SK-N-SH (cell line): Measurements from ENCODE around the gene ARID1B. TPM values are rescaled to one million over a fixed set of nuclear protein-coding genes. Genes with fewer than 3 reads are reported as not detected.
A peak's percentile ranks its signal among the peaks of the same experiment; 100 is the strongest.

ENCODE experiments used
- CTCF ChIA-PET: fragments of 300-600, 350-600 bp; formaldehyde crosslinking; extraction: SDS; loops from one replicate; lab custom pipeline; 2021; lab: Yijun Ruan, JAX
- POLR2A ChIA-PET: fragments of 350-600 bp; sonication (Branson Sonifier 250); formaldehyde crosslinking; extraction: SDS; loops from one replicate; lab custom pipeline; 2020; ENCODE audit warnings: antibody characterized with exemption, inconsistent platforms; lab: Yijun Ruan, JAX
- DNase-seq: peaks from one replicate; pipeline ENCODE4 v3.0.0; 2012
- H2AFZ ChIP-seq: fragments of 200-600 bp; sonication (generic); 2 replicates; pipeline ENCODE4 v1.8.1; 2016; ENCODE audit warnings: antibody characterized with exemption, mild to moderate bottlenecking, low read depth
- H3F3A ChIP-seq: fragments of 200-600 bp; sonication (generic); replicated peaks from 2 replicates; pipeline ENCODE3; 2016; ENCODE audit warnings: antibody characterized with exemption, mild to moderate bottlenecking; ENCODE audit not compliant: insufficient read depth
- H3K27ac ChIP-seq, 2 experiments: fragments of 200-500 bp in 1 of 2; fragments of 200-600 bp in 1 of 2; sonication (Bioruptor generic) in 1 of 2; sonication (generic), shearing (Covaris generic) in 1 of 2; 2 replicates each; pipeline versions ENCODE4 v1.5.1 to v1.6.1; 2014 to 2016; ENCODE audit warnings: low read depth in 2 of 2, inconsistent platforms in 1 of 2, low read length in 1 of 2, mild to moderate bottlenecking in 1 of 2, mixed read lengths in 1 of 2
- H3K27me3 ChIP-seq: fragments of 200-600 bp; sonication (generic), shearing (Covaris generic); 2 replicates; pipeline ENCODE4 v1.6.1; 2016; ENCODE audit warnings: mixed run types; ENCODE audit not compliant: insufficient read depth
- H3K36me3 ChIP-seq, 2 experiments: fragments of 200-500 bp in 1 of 2; fragments of 200-600 bp in 1 of 2; sonication (Bioruptor generic) in 1 of 2; sonication (generic) in 1 of 2; replicated peaks in 1 of 2; 2 replicates each; pipeline versions ENCODE3 to v1.5.1; 2014 to 2016; ENCODE audit warnings: low read length in 1 of 2, mild to moderate bottlenecking in 1 of 2; ENCODE audit not compliant: insufficient read depth in 2 of 2, control insufficient read depth in 1 of 2
- H3K4me1 ChIP-seq, 2 experiments: fragments of 200-500 bp in 1 of 2; fragments of 200-600 bp in 1 of 2; sonication (Bioruptor generic) in 1 of 2; sonication (generic), shearing (Covaris generic) in 1 of 2; 2 replicates each; pipeline versions ENCODE4 v1.5.1 to v1.6.1; 2014 to 2016; ENCODE audit warnings: low read depth in 1 of 2, low read length in 1 of 2, mixed run types in 1 of 2; ENCODE audit not compliant: insufficient read depth in 2 of 2, control insufficient read depth in 1 of 2
- H3K4me2 ChIP-seq: fragments of 200-600 bp; sonication (generic), shearing (Covaris generic); 2 replicates; pipeline ENCODE4 v1.6.1; 2017; ENCODE audit warnings: mixed run types
- H3K4me3 ChIP-seq, 2 experiments: fragments of 200-500 bp in 1 of 2; fragments of 200-600 bp in 1 of 2; sonication (Bioruptor generic) in 1 of 2; sonication (generic), shearing (Covaris generic) in 1 of 2; 2 replicates each; pipeline versions ENCODE4 v1.5.1 to v1.8.1; 2014 to 2016; ENCODE audit warnings: low read depth in 2 of 2, inconsistent platforms in 1 of 2, low read length in 1 of 2, mild to moderate bottlenecking in 1 of 2, mixed read lengths in 1 of 2, moderate library complexity in 1 of 2
- H3K79me2 ChIP-seq: fragments of 200-600 bp; sonication (generic); 2 replicates; pipeline ENCODE4 v1.8.1; 2017; ENCODE audit warnings: mild to moderate bottlenecking; ENCODE audit not compliant: insufficient read depth
- H3K9ac ChIP-seq: fragments of 200-600 bp; sonication (generic); 2 replicates; pipeline ENCODE4 v1.6.1; 2017; ENCODE audit warnings: mixed run types
- H3K9me2 ChIP-seq: fragments of 200-600 bp; sonication (generic); 2 replicates; pipeline ENCODE4 v1.6.1; 2017; ENCODE audit warnings: mixed run types
- H3K9me3 ChIP-seq: fragments of 200-600 bp; sonication (generic); 2 replicates; pipeline ENCODE4 v1.6.1; 2017; ENCODE audit warnings: mixed run types, mild to moderate bottlenecking, moderate library complexity
- H4K20me1 ChIP-seq: fragments of 200-600 bp; sonication (generic); 2 replicates; pipeline ENCODE4 v1.6.1; 2017; ENCODE audit warnings: mild to moderate bottlenecking, mixed run types; ENCODE audit not compliant: insufficient read depth
- CHD2 ChIP-seq: fragments of 150-350 bp; IDR thresholded peaks from 2 replicates; pipeline ENCODE4 v1.6.1; 2018; ENCODE audit warnings: low read length; ENCODE audit not compliant: partially characterized antibody
- EP300 ChIP-seq, 2 experiments: IDR thresholded peaks; 2 replicates each; pipeline versions ENCODE4 v1.4.0 to v1.6.1; 2012; ENCODE audit warnings: borderline replicate concordance in 1 of 2, low read depth in 1 of 2, low read length in 1 of 2
- FOSL2 ChIP-seq: IDR thresholded peaks from 2 replicates; pipeline ENCODE4 v1.4.0; 2012; ENCODE audit warnings: low read depth, mild to moderate bottlenecking, moderate library complexity, borderline replicate concordance
- FOXM1 ChIP-seq: IDR thresholded peaks from 2 replicates; pipeline ENCODE4 v1.4.0; 2012; ENCODE audit warnings: low read depth, mild to moderate bottlenecking
- GATA2 ChIP-seq: sonication (generic); formaldehyde crosslinking; IDR thresholded peaks from 2 replicates; pipeline ENCODE4 v1.5.0; 2020; ENCODE audit warnings: mild to moderate bottlenecking, missing genetic modification reagents
- JUND ChIP-seq: IDR thresholded peaks from 2 replicates; pipeline ENCODE4 v1.4.0; 2012
- MEF2A ChIP-seq: IDR thresholded peaks from 2 replicates; pipeline ENCODE4 v1.4.0; 2012; ENCODE audit warnings: low read depth, borderline replicate concordance
- MXI1 ChIP-seq: IDR thresholded peaks from 2 replicates; pipeline ENCODE4 v1.6.1; 2012; ENCODE audit warnings: mild to moderate bottlenecking, low read depth, low read length, improper control_type of control experiment
- RAD21 ChIP-seq: IDR thresholded peaks from 2 replicates; pipeline ENCODE4 v1.6.1; 2012; ENCODE audit warnings: mild to moderate bottlenecking, low read length
- REST ChIP-seq: IDR thresholded peaks from 2 replicates; pipeline ENCODE4 v1.6.1; 2012; ENCODE audit warnings: mild to moderate bottlenecking, low read depth, low read length, moderate library complexity
- RFX5 ChIP-seq: IDR thresholded peaks from 2 replicates; pipeline ENCODE4 v1.6.1; 2012; ENCODE audit warnings: mild to moderate bottlenecking, improper control_type of control experiment, low read length
- RXRA ChIP-seq: IDR thresholded peaks from 2 replicates; pipeline ENCODE4 v1.4.0; 2012; ENCODE audit warnings: low read depth, mild to moderate bottlenecking, borderline replicate concordance
- SMC3 ChIP-seq: IDR thresholded peaks from 2 replicates; pipeline ENCODE4 v1.6.1; 2012; ENCODE audit warnings: low read depth, low read length, improper control_type of control experiment
- TAF1 ChIP-seq: IDR thresholded peaks from 2 replicates; pipeline ENCODE4 v1.6.1; 2012; ENCODE audit warnings: low read depth, mild to moderate bottlenecking, low read length, moderate library complexity, borderline replicate concordance
- TCF12 ChIP-seq: IDR thresholded peaks from 2 replicates; pipeline ENCODE4 v1.4.0; 2012
- USF1 ChIP-seq: IDR thresholded peaks from 2 replicates; pipeline ENCODE4 v1.4.0; 2012; ENCODE audit warnings: low read depth, borderline replicate concordance
- USF2 ChIP-seq: fragments of 150-350 bp; IDR thresholded peaks from 2 replicates; pipeline ENCODE4 v1.6.1; 2017; ENCODE audit warnings: antibody characterized with exemption, low read length, low read depth, borderline replicate concordance
- YY1 ChIP-seq: IDR thresholded peaks from 2 replicates; pipeline ENCODE4 v1.4.0; 2012; ENCODE audit warnings: low read depth, mild to moderate bottlenecking
- ZBTB33 ChIP-seq: IDR thresholded peaks from 2 replicates; pipeline ENCODE4 v1.4.0; 2012; ENCODE audit warnings: low read depth, borderline replicate concordance
- WGBS: methylation state at CpG from one replicate; pipeline ENCODE4 v1.1.6; 2017; ENCODE audit warnings: low lambda C conversion rate; 5-methylcytosine and 5-hydroxymethylcytosine counted together
- polyA plus RNA-seq, 3 experiments: library from polyadenylated mRNA; depleted of rRNA; stranded (reverse); fragments of >200 nt; gene quantifications; 2 replicates each; pipeline ENCODE4 v1.2.3, GENCODE V29; 2012
- TF ChIP-seq, protein P1 (sequence below): IDR thresholded peaks from 2 replicates; pipeline ENCODE4 v1.4.0; 2012; ENCODE audit warnings: low read depth

The ARID1B gene
- polyA plus RNA-seq, 1 of the 3 experiments (the other 2 are of a cell fraction) = 13.6 TPM

GRCh38 chr6:157116426-157116825 is 339.2 kb downstream of the ARID1B start:
- no peaks in the 10 kb centered on the region for H3K9me3 ChIP-seq
- WGBS = 51% methylated on average over 3 of the region's 3 CpGs
- no peak overlapping the region for H2AFZ ChIP-seq
- no peak overlapping the region for H3K4me2 ChIP-seq
- H3K27me3 ChIP-seq = no peaks in the 10 kb centered on the region
- POLR2A ChIA-PET = no interaction called here
- no peaks in the 10 kb centered on the region; the same call in 1 of the 2 replicates for H3K79me2 ChIP-seq
- CTCF ChIA-PET = interaction anchor here (1.1 to 1.4 kb wide), 2 partner anchors 22 to 71 kb away, joined by 4 to 5 read pairs; no protein-coding TSS in a partner anchor
- DNase-seq = peak; percentile 51
- no peak overlapping the region for H3K4me3 ChIP-seq
- H4K20me1 ChIP-seq = no peaks in the 10 kb centered on the region
- no peaks in the 10 kb centered on the region for H3K9me2 ChIP-seq
- no peak overlapping the region for H3K9ac ChIP-seq
- peaks cover 8 to 21% of the 10 kb centered on the region in 2 experiments for H3K36me3 ChIP-seq
- H3K27ac ChIP-seq = peak overlapping the region in 1 of 2 experiments; percentile 34; a peak in 2 of 4 replicates
- peaks cover 0 to 18% of the 10 kb centered on the region in 2 experiments; a peak in 2 of 4 replicates for H3K4me1 ChIP-seq
- TF ChIP-seq MXI1 (no peak), GATA2 (peak; percentile 33), TCF12 (no peak), RAD21 (peak; percentile 22; the same call in 1 of the 2 replicates)
- TF ChIP-seq, all 33 proteins: peak for 2
- H3F3A ChIP-seq = no peaks in the 10 kb centered on the region

DNA sequence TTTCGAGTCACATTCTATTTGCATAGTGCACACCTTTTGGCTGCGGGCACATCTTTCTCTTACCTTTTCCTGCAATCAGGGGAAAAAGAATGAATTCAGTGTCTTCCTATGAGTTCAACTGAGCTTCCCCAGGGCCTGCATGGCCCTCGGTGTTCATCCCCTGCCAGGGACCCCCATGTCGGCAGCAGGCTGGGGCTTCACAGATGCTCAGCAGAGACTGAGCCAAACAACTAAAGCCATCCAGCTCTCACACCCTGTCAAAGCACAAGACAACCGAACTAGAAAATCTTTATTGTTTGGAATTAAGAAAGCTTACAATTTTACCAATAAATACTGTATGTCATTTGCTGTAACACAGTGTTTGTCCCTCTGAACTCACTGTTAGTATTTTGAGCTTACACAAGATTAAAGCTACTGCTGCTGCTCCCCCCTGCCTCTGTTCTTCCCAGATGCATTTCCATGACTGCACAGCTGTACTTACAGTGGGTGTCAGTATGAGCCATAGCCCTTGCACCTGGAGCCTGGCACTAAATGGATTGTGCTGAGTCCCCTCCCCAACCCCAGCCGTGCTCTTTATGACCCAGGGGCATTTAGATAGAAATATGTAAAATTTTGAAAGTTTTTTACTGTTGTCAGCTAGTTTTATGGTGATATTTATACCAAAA is 340.4 kb downstream of the ARID1B start:
- DNase-seq = peak; percentile 39
- Histone ChIP-seq H3K27ac (no peak overlapping the region), H3K79me2 (no peaks in the 10 kb centered on the region; the same call in 1 of the 2 replicates), H3K4me1 (peaks cover 0 to 18% of the 10 kb centered on the region in 2 experiments; a peak in 2 of 4 replicates), H3K9ac (no peak overlapping the region), H2AFZ (no peak overlapping the region), H3F3A (no peaks in the 10 kb centered on the region), H4K20me1 (no peaks in the 10 kb centered on the region), H3K4me3 (no peak overlapping the region), H3K9me3 (no peaks in the 10 kb centered on the region), H3K36me3 (peaks cover 5 to 21% of the 10 kb centered on the region in 2 experiments), H3K9me2 (no peaks in the 10 kb centered on the region), H3K27me3 (no peaks in the 10 kb centered on the region), H3K4me2 (no peak overlapping the region)
- CTCF ChIA-PET = interaction anchor here (1.1 to 1.7 kb wide), 4 partner anchors 9 to 72 kb away, joined by 4 to 5 read pairs (median 4); no protein-coding TSS in a partner anchor
- POLR2A ChIA-PET = no interaction called here
- WGBS = 87% methylated on average over 6 of the region's 6 CpGs
- TF ChIP-seq TCF12 = no peak
- TF ChIP-seq CHD2 = no peak
- TF ChIP-seq RXRA = no peak
- TF ChIP-seq YY1 = no peak
- no peak for TF ChIP-seq FOSL2
- TF ChIP-seq RFX5 = no peak
- TF ChIP-seq USF1 = no peak
- no peak for TF ChIP-seq FOXM1
- TF ChIP-seq, protein P1, sequence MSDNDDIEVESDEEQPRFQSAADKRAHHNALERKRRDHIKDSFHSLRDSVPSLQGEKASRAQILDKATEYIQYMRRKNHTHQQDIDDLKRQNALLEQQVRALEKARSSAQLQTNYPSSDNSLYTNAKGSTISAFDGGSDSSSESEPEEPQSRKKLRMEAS = no peak
- TF ChIP-seq TAF1 = no peak
- TF ChIP-seq GATA2 = no peak
- TF ChIP-seq ZBTB33 = no peak
- TF ChIP-seq MEF2A = no peak
- TF ChIP-seq JUND = no peak
- no peak for TF ChIP-seq USF2
- no peak for TF ChIP-seq SMC3
- TF ChIP-seq REST = no peak
- no peak for TF ChIP-seq EP300 (IDR thresholded peaks at IDR 0.05; ENCODE audit: borderline replicate concordance in 1 of 2, low read depth in 1 of 2, low read length in 1 of 2)
